RWPE2 (cell line): ENCODE results near the gene FTSJ3.
A peak's percentile ranks its signal among the peaks of the same experiment; 100 is the strongest.

Experiments
- ATAC-seq: fragments of 200-7000 bp; cut with Tn5 transposase; 3 replicates; pipeline ENCODE4 v1.9.1; 2021; ENCODE audit warnings: low read depth
- DNase-seq: peaks from one replicate; pipeline ENCODE4 v3.0.0-alpha.2; 2020; ENCODE audit warnings: low spot score
- H3K27ac ChIP-seq: fragments of 450-650 bp; 2 replicates; pipeline ENCODE4 v1.5.1; 2017; ENCODE audit warnings: mild to moderate bottlenecking; ENCODE audit not compliant: poor library complexity, severe bottlenecking
- H3K27me3 ChIP-seq: fragments of 250-450 bp; sonication (Bioruptor Pico); 2 replicates; pipeline ENCODE4 v1.5.1; 2021; ENCODE audit warnings: mild to moderate bottlenecking, moderate library complexity; ENCODE audit not compliant: insufficient read depth, poor library complexity, severe bottlenecking
- H3K36me3 ChIP-seq: fragments of 250-450 bp; sonication (Bioruptor Pico); 2 replicates; pipeline ENCODE4 v1.5.1; 2020; ENCODE audit warnings: low read depth, mild to moderate bottlenecking, moderate library complexity
- H3K4me1 ChIP-seq: fragments of 250-450 bp; sonication (Bioruptor Pico); 2 replicates; pipeline ENCODE4 v1.5.1; 2021; ENCODE audit warnings: mild to moderate bottlenecking, moderate library complexity; ENCODE audit not compliant: insufficient read depth, poor library complexity, severe bottlenecking
- H3K4me3 ChIP-seq: fragments of 250-450 bp; sonication (Bioruptor Pico); 2 replicates; pipeline ENCODE4 v1.5.1; 2021; ENCODE audit warnings: mild to moderate bottlenecking, moderate library complexity; ENCODE audit not compliant: severe bottlenecking
- H3K9me3 ChIP-seq: fragments of 250-450 bp; sonication (Bioruptor Pico); 2 replicates; pipeline ENCODE4 v1.5.1; 2021; ENCODE audit warnings: mild to moderate bottlenecking, moderate library complexity; ENCODE audit not compliant: severe bottlenecking
- TF ChIP-seq, protein P1 (sequence below): fragments of 450-650 bp; IDR thresholded peaks from one replicate; pipeline ENCODE4 v1.5.1; 2017; ENCODE audit warnings: mild to moderate bottlenecking, moderate library complexity; ENCODE audit not compliant: poor library complexity, severe bottlenecking

FTSJ3 gene

DNA sequence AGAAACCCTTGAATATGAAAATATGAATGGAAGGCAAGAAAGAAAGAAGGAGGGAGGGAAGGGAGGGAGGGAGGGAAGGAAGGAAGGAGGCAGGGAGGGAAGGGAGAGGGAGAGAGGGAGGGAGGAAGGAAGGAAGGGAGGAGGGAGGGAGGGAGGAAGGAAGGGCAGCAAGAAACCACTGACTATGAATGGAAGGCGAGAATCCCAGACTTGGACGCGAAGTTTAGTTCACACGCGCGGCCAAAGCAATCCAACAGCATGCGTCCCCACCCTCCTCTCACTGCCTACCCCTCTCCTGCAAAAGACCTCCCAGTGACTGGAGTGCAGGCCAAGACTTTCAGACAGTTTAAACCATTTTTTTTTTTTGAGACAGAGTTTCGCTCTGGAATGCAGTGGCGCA is 22.9 kb upstream of the FTSJ3 start:
- Histone ChIP-seq H3K27ac (no peak overlapping the region), H3K9me3 (no peaks in the 10 kb centered on the region), H3K27me3 (no peaks in the 10 kb centered on the region), H3K4me3 (no peak overlapping the region), H3K4me1 (peaks cover 5% of the 10 kb centered on the region), H3K36me3 (no peaks in the 10 kb centered on the region)
- TF ChIP-seq, protein P1, sequence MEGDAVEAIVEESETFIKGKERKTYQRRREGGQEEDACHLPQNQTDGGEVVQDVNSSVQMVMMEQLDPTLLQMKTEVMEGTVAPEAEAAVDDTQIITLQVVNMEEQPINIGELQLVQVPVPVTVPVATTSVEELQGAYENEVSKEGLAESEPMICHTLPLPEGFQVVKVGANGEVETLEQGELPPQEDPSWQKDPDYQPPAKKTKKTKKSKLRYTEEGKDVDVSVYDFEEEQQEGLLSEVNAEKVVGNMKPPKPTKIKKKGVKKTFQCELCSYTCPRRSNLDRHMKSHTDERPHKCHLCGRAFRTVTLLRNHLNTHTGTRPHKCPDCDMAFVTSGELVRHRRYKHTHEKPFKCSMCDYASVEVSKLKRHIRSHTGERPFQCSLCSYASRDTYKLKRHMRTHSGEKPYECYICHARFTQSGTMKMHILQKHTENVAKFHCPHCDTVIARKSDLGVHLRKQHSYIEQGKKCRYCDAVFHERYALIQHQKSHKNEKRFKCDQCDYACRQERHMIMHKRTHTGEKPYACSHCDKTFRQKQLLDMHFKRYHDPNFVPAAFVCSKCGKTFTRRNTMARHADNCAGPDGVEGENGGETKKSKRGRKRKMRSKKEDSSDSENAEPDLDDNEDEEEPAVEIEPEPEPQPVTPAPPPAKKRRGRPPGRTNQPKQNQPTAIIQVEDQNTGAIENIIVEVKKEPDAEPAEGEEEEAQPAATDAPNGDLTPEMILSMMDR, result no peak
- ATAC-seq (no peak), DNase-seq (no peak)

DNA sequence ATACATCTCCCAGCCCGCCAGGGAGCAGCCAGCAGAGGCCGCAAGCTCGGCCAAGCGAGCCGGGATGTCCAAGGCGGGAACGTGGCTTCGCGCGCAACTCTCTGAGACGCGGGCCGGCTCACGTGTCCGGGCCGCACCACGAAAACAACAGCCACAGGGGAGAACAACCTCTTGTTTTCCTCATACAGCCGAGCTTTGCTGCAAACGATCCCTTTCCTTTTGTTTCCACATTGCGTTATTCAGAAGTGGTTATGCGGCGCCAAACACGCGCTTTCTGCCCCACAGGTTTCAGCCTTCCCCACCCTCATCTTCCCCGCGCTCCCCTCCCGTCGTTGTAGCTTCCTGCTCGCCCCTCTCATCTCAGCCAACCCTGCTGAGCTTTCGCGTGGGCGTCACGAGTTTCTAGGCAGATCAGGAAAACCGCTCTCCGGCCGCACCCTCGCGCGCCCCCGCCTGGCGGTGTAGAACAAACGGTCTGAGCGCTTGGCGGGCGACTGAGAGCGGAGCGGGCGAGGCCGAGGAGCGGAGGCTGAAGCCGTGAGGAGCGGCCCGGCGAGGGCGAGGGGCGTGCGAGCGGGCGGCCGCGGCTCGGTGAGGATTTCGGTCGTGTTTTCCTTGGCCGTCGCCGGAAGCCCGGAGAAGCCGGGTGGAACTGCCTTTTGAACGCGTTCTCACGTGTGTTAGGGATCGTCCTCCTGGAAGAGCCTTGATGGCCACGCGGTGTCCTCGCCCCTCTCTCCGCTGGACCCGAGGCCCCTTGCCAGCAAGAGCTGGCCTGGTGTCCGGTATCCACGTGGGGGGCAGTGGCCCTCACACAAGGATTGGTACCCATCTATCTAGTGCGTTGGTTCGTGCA is 21.6 kb upstream of the FTSJ3 start:
- Histone ChIP-seq H3K4me1 (peaks cover 5% of the 10 kb centered on the region), H3K36me3 (no peaks in the 10 kb centered on the region), H3K4me3 (peak overlapping the region; percentile 1), H3K27ac (no peak overlapping the region), H3K27me3 (no peaks in the 10 kb centered on the region), H3K9me3 (no peaks in the 10 kb centered on the region)
- TF ChIP-seq, protein P1, result peak; percentile 90
- peak; percentile 90 for DNase-seq
- ATAC-seq, result peak; percentile 91

DNA sequence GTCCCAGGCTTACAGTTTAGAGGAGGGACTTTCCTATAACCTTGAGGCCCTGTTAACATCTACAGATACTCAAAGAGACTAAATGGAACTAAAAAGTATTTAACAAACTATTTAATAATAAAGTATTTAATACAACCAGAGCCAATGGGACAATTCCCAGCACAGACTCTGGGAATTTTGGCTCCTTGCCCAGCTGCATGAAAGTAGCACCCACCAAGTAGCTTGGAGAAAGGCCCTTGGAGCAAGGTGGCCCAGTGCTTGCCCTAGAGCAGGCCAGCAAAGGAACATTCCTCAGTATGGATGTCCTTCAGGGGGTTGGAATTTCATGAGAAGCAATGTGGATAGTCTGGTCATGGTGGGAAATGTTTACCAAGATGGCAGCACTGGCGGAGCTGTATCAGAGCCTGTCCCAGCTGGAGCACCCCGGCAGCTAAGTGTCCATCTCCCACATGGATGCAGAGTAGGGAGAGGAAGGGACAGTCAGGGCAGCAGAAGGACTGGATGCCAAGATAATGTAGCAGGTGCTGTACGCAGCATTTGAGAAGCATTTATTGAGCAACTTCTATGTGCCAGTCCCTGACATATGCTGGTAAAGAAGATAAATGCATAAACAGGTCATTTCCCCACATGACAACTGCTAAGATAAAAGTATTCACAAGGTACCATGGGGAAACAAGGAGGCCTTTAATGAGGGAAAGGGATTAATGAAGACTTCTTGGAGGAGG is 20.2 kb upstream of the FTSJ3 start:
- Histone ChIP-seq H3K9me3 (no peaks in the 10 kb centered on the region), H3K4me3 (no peak overlapping the region), H3K36me3 (no peaks in the 10 kb centered on the region), H3K27ac (no peak overlapping the region), H3K27me3 (no peaks in the 10 kb centered on the region), H3K4me1 (peaks cover 5% of the 10 kb centered on the region)
- ATAC-seq, result no peak
- no peak for DNase-seq
- TF ChIP-seq, protein P1, result no peak

DNA sequence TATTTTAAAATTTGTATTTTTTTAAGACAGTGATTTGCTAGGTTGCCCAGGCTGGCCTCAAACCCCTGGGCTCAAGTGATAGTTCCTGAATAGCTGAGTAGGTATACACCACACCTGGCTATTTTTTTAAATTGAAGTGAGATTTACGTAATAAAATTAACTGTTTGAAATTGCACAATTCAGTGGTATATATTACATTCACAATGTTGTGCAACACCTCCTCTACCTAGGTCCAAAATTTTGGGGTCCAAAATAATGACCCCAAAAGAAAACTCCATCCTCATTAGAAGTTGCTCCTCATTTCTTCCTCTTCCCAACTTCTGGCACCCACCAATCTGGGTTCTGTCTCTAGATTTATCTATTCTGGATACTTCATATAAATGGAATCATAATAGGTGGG is 18.0 kb upstream of the FTSJ3 start:
- H3K4me1 ChIP-seq, result peaks cover 8% of the 10 kb centered on the region
- H3K4me3 ChIP-seq, result no peak overlapping the region
- H3K27me3 ChIP-seq, result no peaks in the 10 kb centered on the region
- TF ChIP-seq, protein P1, result no peak
- no peaks in the 10 kb centered on the region for H3K36me3 ChIP-seq
- no peaks in the 10 kb centered on the region for H3K9me3 ChIP-seq
- no peak overlapping the region for H3K27ac ChIP-seq
- no peak for ATAC-seq
- DNase-seq, result no peak
